ENCODE measurements around the gene CPEB2.

CPEB2 gene

GRCh38 chr4:15001869-15002658, at the start of gene CPEB2:
TSS of gene CPEB2 (plus strand) at chr4:15002481. CDS start at chr4:15002674, 193 bp downstream.
- peak; percentile 83 to 85 (median 84) for DNase-seq (ENCODE audit: low read depth in 3 of 3)

GRCh38 chr4:14958436-14958835, 43.8 kb upstream of the CPEB2 start:
- no peak for DNase-seq (ENCODE audit: low read depth in 3 of 3)

- no peak for DNase-seq (ENCODE audit: low read depth in 3 of 3)
These were observed 41.0 kb upstream of the CPEB2 start for GRCh38 chr4:14961292-14961691.

GRCh38 chr4:14965071-14965470, 37.2 kb upstream of the CPEB2 start:
- no peak for DNase-seq (ENCODE audit: low read depth in 3 of 3)

- DNase-seq (ENCODE audit: low read depth in 3 of 3), result no peak
These were observed 34.3 kb upstream of the CPEB2 start for GRCh38 chr4:14967982-14968381.

- DNase-seq (ENCODE audit: low read depth in 3 of 3), result no peak
These were observed 24.5 kb upstream of the CPEB2 start for GRCh38 chr4:14977830-14978229.

GRCh38 chr4:14984448-14984847, 17.8 kb upstream of the CPEB2 start:
- no peak for DNase-seq (ENCODE audit: low read depth in 3 of 3)

GRCh38 chr4:14985161-14985560, 17.1 kb upstream of the CPEB2 start:
- no peak for DNase-seq (ENCODE audit: low read depth in 3 of 3)

GRCh38 chr4:14985843-14986242, 16.4 kb upstream of the CPEB2 start:
- no peak for DNase-seq (ENCODE audit: low read depth in 3 of 3)

GRCh38 chr4:14987054-14987453, 15.2 kb upstream of the CPEB2 start:
- DNase-seq (ENCODE audit: low read depth in 3 of 3), result no peak

- no peak for DNase-seq (ENCODE audit: low read depth in 3 of 3)
These were observed 11.8 kb upstream of the CPEB2 start for GRCh38 chr4:14990484-14990883.

GRCh38 chr4:14994242-14994641, 8.0 kb upstream of the CPEB2 start:
- no peak for DNase-seq (ENCODE audit: low read depth in 3 of 3)

- peak; percentile 14 to 17 (median 14) for DNase-seq (ENCODE audit: low read depth in 3 of 3)
These were observed 923 bp upstream of the CPEB2 start for GRCh38 chr4:15001248-15001868.

- DNase-seq (ENCODE audit: low read depth in 3 of 3), result peak; percentile 66 to 74 (median 67)
These were observed 549 bp downstream of the CPEB2 start for GRCh38 chr4:15002659-15003400.

- peak; percentile 24 to 54 (median 26) for DNase-seq (ENCODE audit: low read depth in 3 of 3)
These were observed 1.2 kb downstream of the CPEB2 start for GRCh38 chr4:15003401-15003890.

- DNase-seq (ENCODE audit: low read depth in 3 of 3), result peak; percentile 25 to 52 (median 27)
These were observed 1.8 kb downstream of the CPEB2 start for GRCh38 chr4:15003891-15004738.

- peak; percentile 10 to 23 (median 12) for DNase-seq (ENCODE audit: low read depth in 3 of 3)
These were observed 2.5 kb downstream of the CPEB2 start for GRCh38 chr4:15004739-15005301.

- no peak for DNase-seq (ENCODE audit: low read depth in 3 of 3)
These were observed 3.3 kb downstream of the CPEB2 start for GRCh38 chr4:15005474-15006115.

- DNase-seq (ENCODE audit: low read depth in 3 of 3), result no peak
These were observed 4.2 kb downstream of the CPEB2 start for GRCh38 chr4:15006416-15007024.

- no peak for DNase-seq (ENCODE audit: low read depth in 3 of 3)
These were observed 4.9 kb downstream of the CPEB2 start for GRCh38 chr4:15007201-15007600.
